HL-60 (cell line): ENCODE measurements around the gene ATP5PO.

Source experiments
- DNase-seq, 2 experiments: peaks; one replicate each; pipeline ENCODE4 v3.0.0-alpha.2; 2010 to 2020; ENCODE audit warnings: low read depth in 1 of 2, low spot score in 1 of 2
- H3K27ac ChIP-seq: fragments of 250-450 bp; sonication (Bioruptor Pico); replicated peaks from 2 replicates; pipeline ENCODE4 v1.5.1; 2020; ENCODE audit warnings: mild to moderate bottlenecking, moderate library complexity
- H3K27me3 ChIP-seq: fragments of 250-450 bp; sonication (Bioruptor Pico); 2 replicates; pipeline ENCODE4 v1.5.1; 2021; ENCODE audit warnings: mild to moderate bottlenecking, moderate library complexity; ENCODE audit not compliant: insufficient read depth, poor library complexity, severe bottlenecking
- H3K4me3 ChIP-seq: replicated peaks from 2 replicates; pipeline ENCODE4 v1.5.1; 2011; ENCODE audit warnings: mild to moderate bottlenecking, control low read depth, low read length; ENCODE audit not compliant: insufficient read depth
- GABPA ChIP-seq: IDR thresholded peaks from 2 replicates; pipeline ENCODE4 v1.6.1; 2012; ENCODE audit warnings: low read depth
- POLR2AphosphoS5 ChIP-seq: IDR thresholded peaks from 2 replicates; pipeline ENCODE4 v1.6.1; 2012; ENCODE audit warnings: low read depth
- SPI1 ChIP-seq: IDR thresholded peaks from 2 replicates; pipeline ENCODE4 v1.6.1; 2012; ENCODE audit warnings: low read depth, mild to moderate bottlenecking, borderline replicate concordance
- TF ChIP-seq, protein P1 (sequence below): IDR thresholded peaks from one replicate; pipeline ENCODE4 v1.5.1; 2011; ENCODE audit warnings: low read length, control low read depth, inconsistent platforms; ENCODE audit not compliant: insufficient read depth
- TF ChIP-seq, protein P2 (sequence below): IDR thresholded peaks from 2 replicates; pipeline ENCODE4 v1.6.1; 2012; ENCODE audit warnings: low read depth; ENCODE audit not compliant: insufficient replicate concordance

Gene ATP5PO

DNA sequence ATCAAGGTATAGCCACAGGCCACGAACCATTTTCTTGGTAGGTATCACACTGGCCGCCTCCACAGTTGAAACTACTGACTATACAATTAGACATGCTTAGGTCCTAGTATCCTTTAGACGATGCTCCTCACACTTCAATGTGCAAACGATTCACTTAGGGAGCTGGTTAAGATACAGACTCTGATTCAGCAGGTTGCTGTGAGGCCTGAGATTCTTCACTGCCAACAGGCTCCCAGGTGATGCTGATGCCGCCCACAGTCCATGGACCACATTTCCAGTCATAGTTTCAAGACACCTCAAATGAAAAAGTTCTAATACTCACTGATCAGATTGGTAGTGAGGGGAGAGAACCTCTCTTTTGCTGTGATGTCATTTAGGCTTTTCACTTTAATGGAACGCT is 6.8 kb downstream of the ATP5PO start:
- H3K27ac ChIP-seq: no peak overlapping the region
- no peaks in the 10 kb centered on the region for H3K27me3 ChIP-seq
- no peak for TF ChIP-seq POLR2AphosphoS5
- TF ChIP-seq, protein P1, sequence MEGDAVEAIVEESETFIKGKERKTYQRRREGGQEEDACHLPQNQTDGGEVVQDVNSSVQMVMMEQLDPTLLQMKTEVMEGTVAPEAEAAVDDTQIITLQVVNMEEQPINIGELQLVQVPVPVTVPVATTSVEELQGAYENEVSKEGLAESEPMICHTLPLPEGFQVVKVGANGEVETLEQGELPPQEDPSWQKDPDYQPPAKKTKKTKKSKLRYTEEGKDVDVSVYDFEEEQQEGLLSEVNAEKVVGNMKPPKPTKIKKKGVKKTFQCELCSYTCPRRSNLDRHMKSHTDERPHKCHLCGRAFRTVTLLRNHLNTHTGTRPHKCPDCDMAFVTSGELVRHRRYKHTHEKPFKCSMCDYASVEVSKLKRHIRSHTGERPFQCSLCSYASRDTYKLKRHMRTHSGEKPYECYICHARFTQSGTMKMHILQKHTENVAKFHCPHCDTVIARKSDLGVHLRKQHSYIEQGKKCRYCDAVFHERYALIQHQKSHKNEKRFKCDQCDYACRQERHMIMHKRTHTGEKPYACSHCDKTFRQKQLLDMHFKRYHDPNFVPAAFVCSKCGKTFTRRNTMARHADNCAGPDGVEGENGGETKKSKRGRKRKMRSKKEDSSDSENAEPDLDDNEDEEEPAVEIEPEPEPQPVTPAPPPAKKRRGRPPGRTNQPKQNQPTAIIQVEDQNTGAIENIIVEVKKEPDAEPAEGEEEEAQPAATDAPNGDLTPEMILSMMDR: no peak
- no peak for TF ChIP-seq SPI1
- no peak for TF ChIP-seq GABPA
- TF ChIP-seq, protein P2, sequence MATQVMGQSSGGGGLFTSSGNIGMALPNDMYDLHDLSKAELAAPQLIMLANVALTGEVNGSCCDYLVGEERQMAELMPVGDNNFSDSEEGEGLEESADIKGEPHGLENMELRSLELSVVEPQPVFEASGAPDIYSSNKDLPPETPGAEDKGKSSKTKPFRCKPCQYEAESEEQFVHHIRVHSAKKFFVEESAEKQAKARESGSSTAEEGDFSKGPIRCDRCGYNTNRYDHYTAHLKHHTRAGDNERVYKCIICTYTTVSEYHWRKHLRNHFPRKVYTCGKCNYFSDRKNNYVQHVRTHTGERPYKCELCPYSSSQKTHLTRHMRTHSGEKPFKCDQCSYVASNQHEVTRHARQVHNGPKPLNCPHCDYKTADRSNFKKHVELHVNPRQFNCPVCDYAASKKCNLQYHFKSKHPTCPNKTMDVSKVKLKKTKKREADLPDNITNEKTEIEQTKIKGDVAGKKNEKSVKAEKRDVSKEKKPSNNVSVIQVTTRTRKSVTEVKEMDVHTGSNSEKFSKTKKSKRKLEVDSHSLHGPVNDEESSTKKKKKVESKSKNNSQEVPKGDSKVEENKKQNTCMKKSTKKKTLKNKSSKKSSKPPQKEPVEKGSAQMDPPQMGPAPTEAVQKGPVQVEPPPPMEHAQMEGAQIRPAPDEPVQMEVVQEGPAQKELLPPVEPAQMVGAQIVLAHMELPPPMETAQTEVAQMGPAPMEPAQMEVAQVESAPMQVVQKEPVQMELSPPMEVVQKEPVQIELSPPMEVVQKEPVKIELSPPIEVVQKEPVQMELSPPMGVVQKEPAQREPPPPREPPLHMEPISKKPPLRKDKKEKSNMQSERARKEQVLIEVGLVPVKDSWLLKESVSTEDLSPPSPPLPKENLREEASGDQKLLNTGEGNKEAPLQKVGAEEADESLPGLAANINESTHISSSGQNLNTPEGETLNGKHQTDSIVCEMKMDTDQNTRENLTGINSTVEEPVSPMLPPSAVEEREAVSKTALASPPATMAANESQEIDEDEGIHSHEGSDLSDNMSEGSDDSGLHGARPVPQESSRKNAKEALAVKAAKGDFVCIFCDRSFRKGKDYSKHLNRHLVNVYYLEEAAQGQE: no peak
- H3K4me3 ChIP-seq: no peak overlapping the region
- DNase-seq: no peak

DNA sequence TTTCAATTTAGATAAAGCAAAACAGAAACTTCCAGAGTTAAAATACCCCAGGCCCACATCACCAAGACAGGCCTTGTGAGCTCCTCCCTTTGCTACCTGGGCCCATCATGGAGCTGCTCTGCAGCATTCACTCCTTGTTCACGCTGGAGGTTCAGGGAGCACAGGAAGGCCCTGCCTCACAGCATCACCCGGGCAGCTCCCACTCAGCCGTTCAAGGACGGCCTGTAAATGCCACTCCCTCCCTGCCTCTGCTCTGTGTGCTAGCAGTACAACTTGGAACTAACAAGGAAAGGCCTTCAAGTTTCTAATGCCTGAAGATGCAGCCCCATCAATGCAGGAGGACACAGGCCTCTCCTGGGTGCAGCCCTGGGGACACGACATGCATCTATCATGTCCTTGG is 11.6 kb downstream of the ATP5PO start:
- Histone ChIP-seq H3K4me3 (no peak overlapping the region), H3K27me3 (no peaks in the 10 kb centered on the region), H3K27ac (no peak overlapping the region)
- TF ChIP-seq SPI1 (no peak), GABPA (no peak), POLR2AphosphoS5 (no peak)
- TF ChIP-seq, protein P2: no peak
- TF ChIP-seq, protein P1: no peak
- DNase-seq: no peak

DNA sequence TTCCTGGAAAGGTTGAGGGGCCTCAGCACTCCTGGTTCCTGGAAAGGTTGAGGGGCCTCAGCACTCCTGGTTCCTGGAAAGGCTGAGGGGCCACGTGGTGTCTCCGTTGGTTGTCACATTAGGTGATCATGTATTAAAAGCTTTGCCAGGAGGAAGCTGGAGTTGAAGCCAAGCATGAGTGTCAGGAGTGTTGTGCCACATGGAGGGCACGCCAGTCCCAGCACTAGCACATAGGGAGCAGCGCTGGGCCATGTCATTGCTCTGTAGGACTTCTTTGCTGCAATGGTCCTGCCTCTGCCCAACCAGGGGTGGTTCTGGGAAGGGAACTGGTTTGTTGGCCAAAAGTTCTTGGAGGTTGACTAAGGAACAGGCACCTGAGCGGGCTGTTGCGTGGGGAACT is 13.3 kb downstream of the ATP5PO start:
- Histone ChIP-seq H3K27me3 (no peaks in the 10 kb centered on the region), H3K4me3 (no peak overlapping the region), H3K27ac (no peak overlapping the region)
- TF ChIP-seq SPI1 (no peak), GABPA (no peak), POLR2AphosphoS5 (0 out of 2 replicates have a peak, but pooled peaks have one; percentile 20)
- TF ChIP-seq, protein P2: no peak
- TF ChIP-seq, protein P1: no peak
- no peak for DNase-seq
